HepG2 (cell line): ENCODE measurements around the gene HMGCS2. TPM values are rescaled to one million over a fixed set of nuclear protein-coding genes. Genes with fewer than 3 reads are reported as not detected.
A peak's percentile ranks its signal among the peaks of the same experiment; 100 is the strongest.

Experiments used
- ATF7 ChIP-seq, 2 experiments: fragments of 450-650 bp in 1 of 2; sonication (generic) in 1 of 2; formaldehyde crosslinking in 1 of 2; IDR thresholded peaks; 2 replicates each; pipeline versions ENCODE4 v1.4.0 to v1.6.1; 2016 to 2020; ENCODE audit warnings: antibody characterized with exemption in 1 of 2, mild to moderate bottlenecking in 1 of 2, missing genetic modification reagents in 1 of 2
- BORCS8-MEF2B ChIP-seq: sonication (generic); formaldehyde crosslinking; IDR thresholded peaks from 2 replicates; pipeline ENCODE4 v1.8.0; 2022; ENCODE audit warnings: mild to moderate bottlenecking, missing genetic modification reagents
- FOSL2 ChIP-seq: sonication (generic); formaldehyde crosslinking; IDR thresholded peaks from 2 replicates; pipeline ENCODE4 v1.4.0; 2020; ENCODE audit warnings: missing genetic modification reagents
- FOXC1 ChIP-seq: sonication (generic); formaldehyde crosslinking; IDR thresholded peaks from 2 replicates; pipeline ENCODE4 v1.8.0; 2022; ENCODE audit warnings: mild to moderate bottlenecking, missing genetic modification reagents, borderline replicate concordance
- KDM2A ChIP-seq: sonication (generic); formaldehyde crosslinking; IDR thresholded peaks from 2 replicates; pipeline ENCODE4 v1.4.0; 2020; ENCODE audit warnings: low read depth, missing genetic modification reagents, borderline replicate concordance
- KDM5A ChIP-seq: fragments of 200-600 bp; sonication (generic); IDR thresholded peaks from 2 replicates; pipeline ENCODE4 v1.7.0; 2018; ENCODE audit warnings: antibody characterized with exemption, mild to moderate bottlenecking, low read length, borderline replicate concordance
- KLF6 ChIP-seq: IDR thresholded peaks from 2 replicates; pipeline ENCODE4 v1.8.0; 2016; ENCODE audit warnings: missing biosample characterization, missing genetic modification reagents
- NR2F2 ChIP-seq: IDR thresholded peaks from 2 replicates; pipeline ENCODE4 v1.6.1; 2012; ENCODE audit warnings: low read depth, inconsistent platforms, borderline replicate concordance
- POGZ ChIP-seq: sonication (generic); formaldehyde crosslinking; IDR thresholded peaks from 2 replicates; pipeline ENCODE4 v1.4.0; 2020; ENCODE audit warnings: mild to moderate bottlenecking, missing genetic modification reagents
- RNF2 ChIP-seq: fragments of 450-650 bp; conservative IDR thresholded peaks from 2 replicates; pipeline ENCODE4 v1.6.1; 2016; ENCODE audit warnings: low read depth
- SCMH1 ChIP-seq: sonication (generic); formaldehyde crosslinking; IDR thresholded peaks from 2 replicates; pipeline ENCODE4 v1.9.0; 2021; ENCODE audit warnings: missing genetic modification reagents, mild to moderate bottlenecking, borderline replicate concordance
- ZBTB7A ChIP-seq: sonication (generic); formaldehyde crosslinking; IDR thresholded peaks from 2 replicates; pipeline ENCODE4 v1.8.0; 2022; ENCODE audit warnings: mild to moderate bottlenecking, missing genetic modification reagents
- ZFP41 ChIP-seq: sonication (generic); formaldehyde crosslinking; IDR thresholded peaks from 2 replicates; pipeline ENCODE4 v1.4.0; 2020; ENCODE audit warnings: mild to moderate bottlenecking, missing genetic modification reagents, borderline replicate concordance
- ZNF629 ChIP-seq: sonication (generic); formaldehyde crosslinking; conservative IDR thresholded peaks from 2 replicates; pipeline ENCODE4 v1.5.0; 2020; ENCODE audit warnings: missing genetic modification reagents
- ZNF83 ChIP-seq: sonication (generic); formaldehyde crosslinking; IDR thresholded peaks from 2 replicates; pipeline ENCODE4 v1.4.0; 2020; ENCODE audit warnings: missing genetic modification reagents, mild to moderate bottlenecking, borderline replicate concordance
- ZNF878 ChIP-seq: sonication (generic); formaldehyde crosslinking; IDR thresholded peaks from 2 replicates; pipeline ENCODE4 v1.8.1; 2023; ENCODE audit warnings: mild to moderate bottlenecking, missing genetic modification reagents, moderate library complexity
- polyA plus RNA-seq, 8 experiments: library from polyadenylated mRNA; depleted of rRNA in 3 of 8; stranded (reverse) in 7 of 8; unstranded in 1 of 8; fragments of >200 nt; fragmentation: Illumina TruSeq in 4 of 8; extraction: Trizol in 4 of 8; gene quantifications; 2 replicates each; pipeline versions ENCODE4 v1.2.1 to v1.2.3, GENCODE V29; 2011 to 2016; ENCODE audit warnings: low read depth in 4 of 8, missing spikeins in 1 of 8, mixed read lengths in 1 of 8; ENCODE audit not compliant: insufficient read depth in 1 of 8
- total RNA-seq, 5 experiments: library from RNA; depleted of rRNA; stranded (reverse); fragments of >200 nt; fragmentation: Illumina TruSeq; extraction: Trizol; gene quantifications; 2 replicates each; pipeline ENCODE4 v1.2.3, GENCODE V29; 2016; ENCODE audit warnings: low read depth in 1 of 5
- TF ChIP-seq, protein P1 (sequence below): sonication (generic); formaldehyde crosslinking; IDR thresholded peaks from 2 replicates; pipeline ENCODE4 v1.4.0; 2020; ENCODE audit warnings: mild to moderate bottlenecking, missing genetic modification reagents
- TF ChIP-seq, protein P2 (sequence below): sonication (generic); formaldehyde crosslinking; IDR thresholded peaks from 2 replicates; pipeline ENCODE4 v1.4.0; 2020; ENCODE audit warnings: missing genetic modification reagents
- TF ChIP-seq, protein P3 (sequence below): sonication (generic); formaldehyde crosslinking; IDR thresholded peaks from 2 replicates; pipeline ENCODE4 v1.4.0; 2020; ENCODE audit warnings: low read depth, mild to moderate bottlenecking, missing genetic modification reagents

The HMGCS2 gene
- total and polyA plus RNA-seq, 2 of the 13 experiments (the other 11 are each of a cell fraction or from before 2014, with no cell fraction given), result 0.44 to 1.5 TPM

DNA sequence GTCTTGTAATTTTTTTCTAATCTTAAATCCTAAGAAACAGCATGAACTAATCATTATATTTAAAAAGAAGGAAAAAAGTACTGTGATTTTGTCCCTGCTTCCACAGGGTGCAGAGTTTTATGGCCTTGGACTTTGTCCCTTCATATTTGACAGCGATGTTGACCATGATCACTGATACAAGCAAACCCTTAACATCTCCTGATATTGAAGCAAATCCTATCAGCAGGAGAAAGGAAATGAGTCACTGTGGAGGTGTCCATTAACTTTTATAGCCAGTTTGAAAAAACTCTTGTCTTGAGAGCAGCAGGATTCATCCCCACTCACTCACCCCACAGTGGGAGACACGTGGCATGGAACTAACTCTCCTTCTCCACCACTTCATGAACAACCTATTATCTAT is 47.7 kb upstream of the HMGCS2 start (continued):
- TF ChIP-seq ZBTB7A (CRISPR knock-in tag) (no peak), ZNF878 (CRISPR knock-in tag) (no peak), KLF6 (no peak; the same call in 1 of the 2 replicates), POGZ (CRISPR knock-in tag) (peak; percentile 47; the same call in 1 of the 2 replicates), BORCS8-MEF2B (CRISPR knock-in tag) (no peak), ZNF83 (no peak), FOSL2 (CRISPR knock-in tag) (peak; percentile 93), FOXC1 (CRISPR knock-in tag) (no peak), ZFP41 (CRISPR knock-in tag) (no peak), KDM5A (no peak), ATF7 (IDR thresholded peaks at IDR 0.05) (no peak), ATF7 (CRISPR knock-in tag; IDR thresholded peaks at IDR 0.05) (no peak), SCMH1 (no peak), NR2F2 (no peak), KDM2A (no peak), ZNF629 (CRISPR knock-in tag) (no peak), RNF2 (no peak)
- TF ChIP-seq, protein P1, sequence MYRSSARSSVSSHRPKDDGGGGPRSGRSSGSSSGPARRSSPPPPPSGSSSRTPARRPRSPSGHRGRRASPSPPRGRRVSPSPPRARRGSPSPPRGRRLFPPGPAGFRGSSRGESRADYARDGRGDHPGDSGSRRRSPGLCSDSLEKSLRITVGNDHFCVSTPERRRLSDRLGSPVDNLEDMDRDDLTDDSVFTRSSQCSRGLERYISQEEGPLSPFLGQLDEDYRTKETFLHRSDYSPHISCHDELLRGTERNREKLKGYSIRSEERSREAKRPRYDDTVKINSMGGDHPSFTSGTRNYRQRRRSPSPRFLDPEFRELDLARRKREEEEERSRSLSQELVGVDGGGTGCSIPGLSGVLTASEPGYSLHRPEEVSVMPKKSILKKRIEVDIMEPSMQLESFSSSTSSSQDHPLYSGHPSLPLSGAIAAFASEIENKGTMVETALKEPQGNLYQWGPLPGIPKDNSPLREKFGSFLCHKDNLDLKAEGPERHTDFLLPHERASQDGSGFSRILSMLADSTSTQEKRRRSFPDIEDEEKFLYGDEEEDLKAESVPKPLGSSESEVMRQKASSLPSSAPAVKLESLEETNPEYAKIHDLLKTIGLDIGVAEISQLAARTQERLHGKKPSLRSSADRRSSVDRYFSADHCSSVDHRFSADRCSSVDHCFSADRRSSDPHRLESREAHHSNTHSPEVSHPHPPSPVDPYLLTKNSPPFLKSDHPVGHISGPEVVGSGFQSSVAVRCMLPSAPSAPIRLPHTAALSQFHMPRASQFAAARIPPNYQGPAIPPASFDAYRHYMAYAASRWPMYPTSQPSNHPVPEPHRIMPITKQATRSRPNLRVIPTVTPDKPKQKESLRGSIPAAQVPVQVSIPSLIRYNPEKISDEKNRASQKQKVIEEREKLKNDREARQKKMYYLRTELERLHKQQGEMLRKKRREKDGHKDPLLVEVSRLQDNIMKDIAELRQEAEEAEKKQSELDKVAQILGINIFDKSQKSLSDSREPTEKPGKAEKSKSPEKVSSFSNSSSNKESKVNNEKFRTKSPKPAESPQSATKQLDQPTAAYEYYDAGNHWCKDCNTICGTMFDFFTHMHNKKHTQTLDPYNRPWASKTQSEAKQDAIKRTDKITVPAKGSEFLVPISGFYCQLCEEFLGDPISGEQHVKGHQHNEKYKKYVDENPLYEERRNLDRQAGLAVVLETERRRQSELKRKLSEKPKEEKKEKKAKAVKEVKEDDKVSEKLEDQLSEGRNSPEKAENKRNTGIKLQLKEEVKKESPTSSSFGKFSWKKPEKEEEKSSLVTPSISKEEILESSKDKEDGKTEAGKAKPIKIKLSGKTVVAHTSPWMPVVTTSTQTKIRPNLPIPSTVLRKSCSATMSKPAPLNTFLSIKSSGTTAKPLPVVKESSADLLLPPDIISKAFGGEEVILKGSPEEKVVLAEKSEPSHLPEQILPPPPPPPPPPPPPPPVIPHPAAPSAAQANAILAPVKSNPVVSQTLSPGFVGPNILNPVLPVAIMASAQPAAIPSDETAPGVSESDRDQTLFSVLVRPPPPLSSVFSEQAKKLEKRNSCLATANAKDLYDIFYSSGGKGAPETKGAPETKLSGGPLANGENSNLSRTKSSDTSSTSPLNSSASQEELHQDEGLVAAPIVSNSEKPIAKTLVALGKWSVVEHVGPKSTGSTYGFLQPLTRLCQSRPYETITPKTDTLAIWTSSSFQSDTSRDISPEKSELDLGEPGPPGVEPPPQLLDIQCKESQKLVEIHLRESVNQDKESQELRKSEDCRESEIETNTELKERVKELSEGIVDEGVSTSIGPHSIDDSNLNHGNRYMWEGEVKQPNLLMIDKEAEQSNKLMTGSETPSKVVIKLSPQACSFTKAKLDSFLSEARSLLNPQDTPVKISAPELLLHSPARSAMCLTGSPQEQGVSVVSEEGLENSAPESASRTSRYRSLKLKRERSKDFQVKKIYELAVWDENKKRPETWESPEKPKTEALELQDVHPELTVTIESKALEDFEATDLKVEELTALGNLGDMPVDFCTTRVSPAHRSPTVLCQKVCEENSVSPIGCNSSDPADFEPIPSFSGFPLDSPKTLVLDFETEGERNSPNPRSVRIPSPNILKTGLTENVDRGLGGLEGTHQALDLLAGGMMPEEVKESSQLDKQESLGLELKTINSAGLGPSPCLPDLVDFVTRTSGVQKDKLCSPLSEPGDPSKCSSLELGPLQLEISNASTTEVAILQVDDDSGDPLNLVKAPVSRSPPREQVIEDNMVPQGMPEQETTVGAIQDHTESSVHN (CRISPR knock-in tag), result no peak
- TF ChIP-seq, protein P2, sequence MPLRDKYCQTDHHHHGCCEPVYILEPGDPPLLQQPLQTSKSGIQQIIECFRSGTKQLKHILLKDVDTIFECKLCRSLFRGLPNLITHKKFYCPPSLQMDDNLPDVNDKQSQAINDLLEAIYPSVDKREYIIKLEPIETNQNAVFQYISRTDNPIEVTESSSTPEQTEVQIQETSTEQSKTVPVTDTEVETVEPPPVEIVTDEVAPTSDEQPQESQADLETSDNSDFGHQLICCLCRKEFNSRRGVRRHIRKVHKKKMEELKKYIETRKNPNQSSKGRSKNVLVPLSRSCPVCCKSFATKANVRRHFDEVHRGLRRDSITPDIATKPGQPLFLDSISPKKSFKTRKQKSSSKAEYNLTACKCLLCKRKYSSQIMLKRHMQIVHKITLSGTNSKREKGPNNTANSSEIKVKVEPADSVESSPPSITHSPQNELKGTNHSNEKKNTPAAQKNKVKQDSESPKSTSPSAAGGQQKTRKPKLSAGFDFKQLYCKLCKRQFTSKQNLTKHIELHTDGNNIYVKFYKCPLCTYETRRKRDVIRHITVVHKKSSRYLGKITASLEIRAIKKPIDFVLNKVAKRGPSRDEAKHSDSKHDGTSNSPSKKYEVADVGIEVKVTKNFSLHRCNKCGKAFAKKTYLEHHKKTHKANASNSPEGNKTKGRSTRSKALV, result no peak
- TF ChIP-seq, protein P3, sequence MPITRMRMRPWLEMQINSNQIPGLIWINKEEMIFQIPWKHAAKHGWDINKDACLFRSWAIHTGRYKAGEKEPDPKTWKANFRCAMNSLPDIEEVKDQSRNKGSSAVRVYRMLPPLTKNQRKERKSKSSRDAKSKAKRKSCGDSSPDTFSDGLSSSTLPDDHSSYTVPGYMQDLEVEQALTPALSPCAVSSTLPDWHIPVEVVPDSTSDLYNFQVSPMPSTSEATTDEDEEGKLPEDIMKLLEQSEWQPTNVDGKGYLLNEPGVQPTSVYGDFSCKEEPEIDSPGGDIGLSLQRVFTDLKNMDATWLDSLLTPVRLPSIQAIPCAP (CRISPR knock-in tag), result no peak
